GM18508 (cell line): ENCODE results near the gene ZNF70.

ENCODE experiments used
- ATAC-seq: cut with Tn5 transposase; IDR thresholded peaks from one replicate; pipeline ENCODE4 v1.9.1; 2021; ENCODE audit warnings: moderate number of reproducible peaks; ENCODE audit not compliant: insufficient read depth, unreplicated experiment

ZNF70 gene

GRCh38 chr22:23722724-23723123 is 28.2 kb downstream of the ZNF70 start:
- no peak for ATAC-seq

- ATAC-seq, result no peak
These were observed 28.8 kb downstream of the ZNF70 start for GRCh38 chr22:23722160-23722559.

- no peak for ATAC-seq
These were observed 30.1 kb downstream of the ZNF70 start for GRCh38 chr22:23720855-23721254.

GRCh38 chr22:23718371-23719165 is 32.3 kb downstream of the ZNF70 start:
- ATAC-seq, result no peak

- ATAC-seq, result no peak
These were observed 33.8 kb downstream of the ZNF70 start for GRCh38 chr22:23716811-23717801.

- ATAC-seq, result no peak
These were observed 35.0 kb downstream of the ZNF70 start for GRCh38 chr22:23715806-23716375.

GRCh38 chr22:23714596-23715578 is 36.0 kb downstream of the ZNF70 start:
- no peak for ATAC-seq

- ATAC-seq, result no peak
These were observed 37.0 kb downstream of the ZNF70 start for GRCh38 chr22:23713696-23714595.

- ATAC-seq, result no peak
These were observed 38.7 kb downstream of the ZNF70 start for GRCh38 chr22:23712256-23712655.

GRCh38 chr22:23709107-23709506 is 41.8 kb downstream of the ZNF70 start:
- no peak for ATAC-seq

GRCh38 chr22:23708270-23708669 is 42.6 kb downstream of the ZNF70 start:
- ATAC-seq, result no peak

GRCh38 chr22:23705358-23705757 is 45.6 kb downstream of the ZNF70 start:
- no peak for ATAC-seq

- ATAC-seq, result no peak
These were observed 46.1 kb downstream of the ZNF70 start for GRCh38 chr22:23704829-23705228.

GRCh38 chr22:23704062-23704461 is 46.9 kb downstream of the ZNF70 start:
- ATAC-seq, result no peak

GRCh38 chr22:23700706-23701105 is 50.2 kb downstream of the ZNF70 start:
- no peak for ATAC-seq

- no peak for ATAC-seq
These were observed 52.2 kb downstream of the ZNF70 start for GRCh38 chr22:23698673-23699235.

GRCh38 chr22:23698094-23698493 is 52.8 kb downstream of the ZNF70 start:
- ATAC-seq, result no peak
